ENCODE results near the gene SEMA3C.

- TF ChIP-seq CTCF (IDR thresholded peaks at IDR 0.05; ENCODE audit: poor library complexity, severe bottlenecking) (no peak), TAF1 (IDR thresholded peaks at IDR 0.05; ENCODE audit: low read depth) (no peak), MXI1 (conservative IDR thresholded peaks at IDR 0.05; ENCODE audit: poor library complexity, severe bottlenecking) (no peak)
Observed at GRCh38 chr7:80883154-80884025, 35.5 kb downstream of the SEMA3C start.

Measured in neural cell (in vitro differentiated cells).